Activated T-cell treated with anti-CD3 and anti-CD28 coated beads, Interleukin-2, amount 50 U/mL, for 48 hours (primary cell): ENCODE results near the gene CDK11A.
"Not testable (repeated sequence)": the region's sequence is repeated elsewhere in the genome, so short reads cannot be mapped to it uniquely, and the experiment has no call there.

Source experiments
- DNase-seq, 2 experiments: peaks; one replicate each; pipeline ENCODE4 v3.0.0-alpha.2; 2020

Gene CDK11A

DNA sequence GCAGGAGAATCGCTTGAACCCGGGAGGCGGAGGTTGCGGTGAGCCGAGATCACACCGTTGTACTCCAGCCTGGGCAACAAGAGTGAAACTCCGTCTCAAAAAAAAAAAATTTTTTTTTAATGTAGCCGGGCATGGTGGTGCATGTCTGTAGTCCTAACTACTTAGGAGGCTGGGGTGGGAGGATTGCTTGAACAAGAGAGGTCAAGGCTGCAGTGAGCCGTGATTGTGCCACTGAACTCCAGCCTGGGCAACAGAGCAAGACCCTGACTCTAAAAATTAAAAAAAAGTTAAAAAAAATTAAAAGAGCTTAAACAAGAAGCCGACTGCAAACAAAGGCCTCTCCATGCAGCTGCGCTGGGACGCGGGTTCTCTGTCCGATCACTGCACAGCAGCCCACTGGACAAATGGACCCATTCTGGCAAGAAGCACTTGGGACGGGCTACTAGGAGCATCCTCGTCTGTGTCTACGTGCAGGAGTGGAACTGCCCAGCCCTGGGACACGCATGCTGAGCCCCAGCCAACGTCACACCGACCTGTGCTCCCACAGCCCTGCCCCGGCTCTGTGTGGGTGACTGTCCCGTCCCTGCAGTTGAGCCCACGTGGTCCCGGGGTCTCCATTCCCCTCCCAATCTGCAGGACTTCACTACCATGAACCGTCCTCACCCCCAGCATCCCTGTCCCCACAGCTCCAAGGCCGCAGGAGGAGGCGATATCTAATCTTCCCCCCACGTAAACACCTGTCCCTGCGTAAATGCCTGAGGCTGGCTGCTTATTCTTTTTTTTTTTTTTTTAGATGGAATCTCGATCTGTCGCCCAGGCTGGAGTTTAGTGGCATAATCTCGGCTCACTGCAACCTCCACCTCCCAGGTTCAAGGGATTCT is 43.9 kb downstream of the CDK11A start:
- no peak for DNase-seq

DNA sequence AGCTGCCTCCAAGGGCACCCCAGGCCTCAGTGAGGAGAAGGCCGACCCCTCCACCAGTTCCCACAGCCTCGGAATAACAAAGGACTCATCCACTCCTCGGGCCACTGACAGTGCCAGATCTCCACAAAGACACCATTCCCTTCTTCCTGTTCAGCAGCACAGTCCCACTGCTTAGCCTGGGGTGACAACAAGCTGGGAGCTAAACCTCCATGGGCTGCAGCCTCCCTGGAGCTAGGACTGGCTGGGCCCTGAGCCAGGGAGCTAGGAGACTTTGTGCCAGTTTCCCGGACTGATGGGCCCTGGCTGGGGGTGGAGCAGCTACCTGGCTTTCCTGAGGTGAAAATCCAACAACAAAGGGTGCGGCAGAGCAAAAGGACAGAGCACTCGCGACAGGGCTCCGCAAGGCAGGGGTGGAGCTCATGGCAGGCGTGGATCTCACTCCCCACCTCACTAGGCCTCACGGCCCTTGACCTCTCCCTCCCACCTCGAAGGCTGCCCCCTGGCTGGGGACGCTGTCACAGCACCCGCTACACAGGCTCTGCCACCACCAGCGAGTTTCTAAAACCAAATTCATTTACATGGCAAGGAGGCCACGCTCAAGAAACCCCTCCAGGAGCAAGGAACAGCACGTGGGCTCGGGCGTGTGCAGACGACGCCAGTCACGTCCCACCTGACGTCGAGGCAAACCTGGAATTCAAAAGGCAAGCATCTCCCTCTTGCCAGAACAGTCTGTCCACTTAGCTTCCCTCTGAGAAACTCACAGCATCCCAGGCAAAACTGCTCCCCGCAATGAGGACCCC is 45.4 kb downstream of the CDK11A start:
- DNase-seq = peak in 1 of 2 experiments; percentile 37

DNA sequence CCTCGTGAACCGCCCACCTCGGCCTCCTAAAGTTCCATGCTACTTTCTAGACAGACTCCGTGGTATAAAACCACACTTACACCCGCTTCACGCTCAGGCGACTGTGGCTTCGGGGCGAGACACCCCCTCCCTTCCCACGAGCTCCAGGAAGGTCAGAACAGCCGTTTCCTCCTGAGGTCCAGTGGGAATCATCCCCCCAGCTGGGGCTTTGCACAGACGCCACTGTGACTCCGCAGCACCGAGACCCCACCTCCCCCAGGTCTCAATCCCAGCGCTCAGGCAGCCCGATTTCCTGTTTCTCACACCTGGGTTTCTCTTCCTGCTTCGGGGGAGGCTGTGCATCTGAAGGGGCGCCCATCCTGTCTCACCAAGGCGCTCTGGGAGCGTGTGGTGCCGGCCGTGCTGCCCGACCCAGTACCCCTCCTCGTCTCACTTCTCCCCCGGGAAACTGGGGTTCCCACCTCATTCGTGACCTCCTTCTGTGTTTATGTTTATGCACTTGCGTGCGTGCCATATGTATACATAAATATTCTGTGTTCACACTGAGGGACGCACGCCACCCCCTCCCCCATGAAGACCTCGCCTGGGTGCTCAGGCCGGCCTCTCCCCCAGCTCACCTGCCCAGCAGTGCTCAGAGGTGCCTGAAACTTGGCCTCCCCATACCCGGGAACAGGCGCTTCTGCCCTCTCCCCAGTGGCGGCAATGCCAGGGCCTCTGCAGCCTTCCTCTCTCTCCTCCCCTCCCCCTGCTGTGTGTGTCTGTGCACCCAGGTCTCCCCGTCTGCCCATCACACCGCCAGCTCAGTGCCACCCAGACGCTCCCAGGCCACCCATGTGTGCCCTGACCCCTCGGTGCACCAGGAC is 46.2 kb downstream of the CDK11A start:
- peak; percentile 65 for DNase-seq

DNA sequence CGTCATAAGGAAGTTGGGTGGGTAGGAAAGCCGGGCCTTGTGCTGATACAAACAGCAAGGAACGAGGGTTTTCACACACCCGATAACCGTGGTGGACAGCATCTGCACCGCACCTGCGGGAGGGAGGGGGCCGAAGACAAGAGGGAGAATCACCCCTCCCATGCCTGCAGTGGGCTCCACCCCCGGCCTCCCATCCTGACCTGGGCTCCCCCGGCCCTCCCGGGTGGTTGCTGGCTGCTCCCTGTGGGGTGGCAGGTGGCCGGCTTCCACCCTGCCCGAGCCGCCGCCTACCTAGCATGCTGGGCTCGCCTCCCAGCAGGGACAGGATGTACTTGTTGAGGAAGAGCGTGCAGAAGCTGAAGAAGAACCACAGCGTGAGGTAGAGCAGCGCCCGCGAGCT is 48.1 kb downstream of the CDK11A start:
- not testable (repeated sequence) for DNase-seq

DNA sequence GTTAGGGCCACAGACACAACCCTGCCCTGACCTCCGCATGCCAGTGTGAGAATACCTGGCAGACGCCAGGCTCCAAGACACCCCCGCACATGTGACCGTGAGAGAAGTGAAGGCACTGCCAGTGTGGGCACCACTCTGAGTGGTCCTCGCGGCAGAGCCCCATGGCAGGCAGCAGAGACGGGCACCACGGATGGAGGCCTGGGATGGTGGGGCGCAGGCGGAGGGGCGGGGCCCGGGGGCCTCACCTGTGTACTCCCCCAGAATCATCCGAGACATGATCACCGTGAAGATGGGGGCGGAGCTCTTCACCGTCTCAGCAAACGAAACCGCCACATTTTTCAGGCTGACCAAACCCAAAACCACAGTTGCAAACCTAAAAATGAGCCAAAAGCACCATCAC is 48.9 kb downstream of the CDK11A start:
- DNase-seq = not testable (repeated sequence)

DNA sequence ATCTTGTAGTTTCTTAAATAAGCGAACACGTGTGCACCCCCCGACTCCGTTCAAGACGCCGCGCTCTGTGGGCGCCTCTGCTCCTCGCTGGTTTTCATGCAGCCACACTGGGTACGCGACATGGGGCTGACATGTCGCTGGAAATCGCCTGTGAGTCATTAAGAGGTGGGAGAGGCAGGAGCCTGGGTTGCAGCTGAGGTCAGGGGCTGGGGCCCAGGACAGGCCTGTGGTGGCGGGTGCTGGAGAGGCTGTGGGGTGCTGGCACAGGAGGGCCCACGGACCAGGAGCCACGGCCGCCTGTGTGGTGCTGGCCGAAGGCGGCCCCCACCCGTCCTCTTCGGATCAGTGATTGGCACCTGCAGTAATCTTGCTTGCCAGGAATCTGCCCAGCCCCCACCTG is 49.4 kb downstream of the CDK11A start:
- peak in 1 of 2 experiments; percentile 27 for DNase-seq

DNA sequence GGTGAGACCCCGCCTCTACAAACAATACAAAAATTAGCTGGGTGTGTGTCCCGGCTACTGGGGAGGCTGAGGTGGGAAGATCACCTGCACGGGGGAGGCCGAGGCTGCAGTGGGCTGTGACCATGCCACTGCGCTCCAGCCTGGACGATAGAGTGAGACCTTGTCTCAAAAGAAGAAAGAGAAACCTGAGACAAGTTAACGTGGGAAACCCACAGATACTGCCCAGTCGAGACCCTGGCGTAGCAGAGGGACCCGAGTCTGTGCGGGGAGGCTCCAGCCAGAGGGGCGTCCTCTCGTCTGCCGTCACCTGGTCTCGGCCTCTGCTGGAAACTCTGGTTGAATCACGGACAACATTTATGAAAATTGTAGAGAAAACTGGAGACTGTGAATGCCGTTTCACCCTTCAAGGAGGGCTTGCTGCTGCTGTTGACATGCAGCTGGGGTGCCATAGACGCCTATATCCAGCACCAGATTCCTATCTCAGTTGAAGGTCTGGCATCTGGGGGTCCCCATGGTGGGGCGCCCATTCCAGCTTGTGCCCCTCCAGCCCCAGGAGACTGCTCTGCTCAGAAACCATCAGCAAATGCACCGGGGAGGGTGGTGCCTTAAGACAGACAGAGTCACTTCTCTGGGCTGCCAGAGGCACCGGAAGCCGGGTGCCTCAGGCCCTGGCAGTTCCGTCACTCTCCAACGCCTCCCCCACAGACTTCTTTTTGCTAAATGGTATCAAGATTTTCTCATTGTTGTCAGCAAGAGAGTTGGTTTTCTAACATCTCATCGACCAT is 51.8 kb downstream of the CDK11A start:
- no peak for DNase-seq

DNA sequence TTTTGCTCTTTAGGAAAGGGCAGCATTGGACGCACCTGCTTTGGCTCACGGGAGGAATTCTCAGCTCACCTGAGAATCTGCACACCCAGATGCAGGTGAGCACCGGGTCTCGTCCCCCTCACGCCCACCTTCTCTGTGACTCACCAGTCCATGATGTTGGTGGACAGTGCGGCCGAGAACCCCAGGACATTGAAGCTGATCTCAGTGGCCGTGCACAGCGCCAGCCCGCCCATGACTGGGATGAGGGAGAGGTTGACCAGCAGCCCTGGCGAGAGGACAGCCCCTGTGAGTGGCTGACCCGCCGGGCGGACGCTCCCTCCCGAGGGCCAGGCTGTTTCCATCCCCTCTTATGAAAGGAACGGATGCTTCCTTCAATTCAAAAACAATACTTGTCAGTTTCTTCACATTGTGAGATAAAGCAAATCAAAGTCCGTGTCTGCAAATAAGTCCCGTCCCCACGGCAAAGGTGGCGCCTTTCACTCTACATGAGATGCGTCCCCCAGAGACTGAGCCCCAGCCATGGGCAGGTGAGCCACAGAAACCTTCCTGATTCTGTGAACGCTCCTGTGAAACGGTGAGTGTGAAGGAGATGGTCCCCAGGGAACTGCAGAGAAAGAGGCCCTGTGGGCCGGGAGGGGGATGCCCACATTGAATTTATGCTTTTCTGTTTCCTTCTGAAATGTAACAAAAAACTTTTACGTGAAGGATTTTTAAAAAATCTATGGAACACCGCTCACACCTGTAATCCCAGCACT is 52.6 kb downstream of the CDK11A start:
- DNase-seq = no peak

DNA sequence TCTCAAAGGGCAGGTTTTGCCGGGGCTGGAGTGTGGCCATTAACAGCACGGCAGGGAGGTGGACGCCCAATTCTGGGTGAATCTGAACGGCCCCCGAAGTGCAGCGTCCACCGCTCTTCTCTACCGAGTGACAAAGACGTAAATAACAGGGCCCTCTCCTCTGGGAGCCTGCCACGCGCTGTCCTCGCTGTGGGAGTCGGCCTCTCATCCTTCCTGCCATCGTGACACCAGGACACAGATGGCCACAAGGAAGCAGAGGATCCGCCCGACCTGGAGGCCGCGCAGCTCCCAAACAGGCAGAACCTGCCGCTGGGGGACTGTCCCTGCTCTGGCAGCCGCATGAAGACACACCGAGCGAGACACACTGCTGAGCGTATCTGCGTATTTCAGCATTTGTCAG is 53.3 kb downstream of the CDK11A start:
- no peak for DNase-seq

DNA sequence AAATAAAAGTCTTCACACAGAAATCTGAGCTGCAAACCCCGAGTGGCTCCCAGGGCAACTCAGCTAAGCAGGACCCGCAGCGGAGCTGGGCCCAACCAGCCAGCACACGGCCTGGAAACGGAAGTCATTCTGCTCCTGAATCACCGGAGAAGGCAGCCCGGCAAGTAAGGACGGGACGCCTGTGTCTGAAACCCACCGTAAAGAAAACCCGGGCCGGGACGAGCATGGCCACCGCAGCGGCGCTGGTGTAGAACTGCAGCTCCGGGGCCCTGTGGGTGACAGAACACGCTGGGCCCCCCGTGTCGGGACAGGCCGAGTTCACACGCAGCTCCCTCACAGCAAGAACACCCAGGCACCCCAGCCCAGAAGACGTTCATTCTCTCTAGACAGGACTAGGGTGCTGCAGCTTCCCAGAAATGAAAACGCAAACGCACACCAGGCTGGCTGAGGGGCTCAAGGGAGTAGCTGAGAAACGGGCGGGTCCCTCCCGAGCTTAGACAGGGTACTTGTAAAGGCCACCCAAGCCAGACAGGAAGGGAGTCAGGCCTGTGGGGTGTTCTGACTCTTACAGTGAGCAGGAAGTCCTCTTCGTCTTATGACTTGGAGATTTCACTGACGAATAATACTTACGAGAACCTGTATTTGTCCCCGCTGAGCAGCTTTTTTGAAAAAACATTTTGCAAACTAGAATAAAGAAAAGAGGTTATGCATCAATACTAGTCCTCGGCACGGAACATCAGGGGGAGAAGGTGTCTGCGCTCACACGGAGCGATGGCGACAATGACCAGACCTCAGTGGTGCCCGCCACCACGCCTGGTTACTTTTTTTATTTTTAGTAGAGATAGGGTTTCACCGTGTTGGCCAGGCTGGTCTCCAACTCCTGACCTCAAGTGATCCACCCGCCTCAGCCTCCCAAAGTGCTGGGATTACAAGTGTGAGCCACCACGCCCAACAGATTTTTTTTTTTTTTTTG is 54.4 kb downstream of the CDK11A start:
- no peak for DNase-seq

DNA sequence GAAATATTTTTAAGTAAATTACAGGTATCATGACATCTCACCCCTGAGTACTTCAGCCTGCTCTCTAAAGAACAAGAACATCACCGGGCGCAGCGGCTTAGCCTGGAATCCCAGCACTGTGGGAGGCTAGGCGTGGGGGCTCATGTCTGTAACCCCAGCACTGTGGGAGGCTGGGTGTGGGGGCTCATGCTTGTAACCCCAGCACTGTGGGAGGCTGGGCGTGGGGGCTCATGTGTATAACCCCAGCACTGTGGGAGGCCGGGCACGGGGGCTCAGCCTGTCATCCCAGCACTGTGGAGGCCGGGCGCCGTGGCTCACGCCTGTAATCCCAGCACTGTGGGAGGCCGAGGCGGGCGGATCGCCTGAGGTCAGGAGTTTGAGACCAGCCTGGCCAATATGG is 57.6 kb downstream of the CDK11A start:
- DNase-seq = no peak

DNA sequence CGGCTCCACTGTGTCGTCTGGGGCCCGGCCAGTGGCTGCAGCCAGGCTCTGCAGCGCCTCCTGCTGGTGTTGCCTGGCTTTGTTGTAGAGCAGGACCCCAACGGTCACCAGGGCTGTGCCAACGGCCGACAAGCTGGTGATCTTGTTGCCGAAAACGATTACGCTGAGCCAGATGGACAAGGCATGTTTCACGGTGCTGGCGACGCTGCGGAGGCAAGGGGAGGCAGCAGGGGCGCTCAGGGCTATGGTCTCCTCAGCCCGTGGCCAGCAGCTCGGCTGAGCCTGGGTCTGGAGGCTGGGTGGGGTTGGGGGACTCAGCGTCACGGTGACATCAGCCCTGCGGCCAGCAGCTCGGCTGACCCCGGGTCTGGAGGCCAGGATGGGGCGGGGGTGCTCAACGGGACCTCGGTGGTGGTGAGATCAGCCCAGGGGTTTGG is 58.3 kb downstream of the CDK11A start:
- DNase-seq = peak; percentile 55 to 65

DNA sequence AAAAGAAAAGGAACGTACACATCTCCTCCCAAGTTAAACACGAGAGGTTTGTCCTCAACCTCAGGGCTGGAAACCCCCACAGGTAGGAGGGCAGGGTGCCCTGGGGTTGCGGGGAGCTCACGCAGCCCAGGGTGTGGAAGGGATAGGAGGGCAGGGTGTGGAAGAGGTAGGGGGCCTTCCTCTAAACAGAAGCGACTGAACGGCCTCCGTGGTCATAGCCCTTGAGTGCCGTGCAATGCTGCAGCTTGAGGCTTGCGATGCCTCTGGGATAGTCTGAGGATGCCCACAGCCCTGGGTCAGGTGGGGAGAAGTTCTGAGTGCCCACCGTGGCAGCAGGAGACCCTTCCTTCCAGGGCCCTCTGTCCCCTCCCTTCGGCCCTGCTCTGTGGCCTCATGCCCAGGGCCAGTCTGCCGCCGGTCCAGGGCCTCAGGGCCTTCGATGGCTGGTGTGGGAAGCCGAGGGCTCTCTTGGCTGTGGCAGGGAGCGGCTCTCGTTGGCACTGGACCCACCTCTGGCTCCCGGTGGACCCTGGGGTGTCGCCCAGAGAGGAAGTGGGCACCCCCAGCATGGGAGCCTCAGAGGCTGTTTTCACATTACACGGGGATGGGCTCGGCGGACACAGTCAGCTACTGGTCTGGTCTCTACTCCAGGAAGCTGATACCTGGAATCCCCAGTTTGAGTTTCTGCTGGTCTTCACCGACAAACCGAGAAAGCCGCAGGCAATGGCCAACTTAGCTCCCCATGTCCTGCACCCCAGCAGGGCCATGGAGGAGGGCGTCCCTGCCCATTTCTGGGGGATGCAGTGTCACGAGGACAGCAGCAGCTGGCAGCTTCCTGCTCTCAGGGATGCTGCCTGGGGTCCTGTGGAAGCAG is 59.0 kb downstream of the CDK11A start:
- no peak for DNase-seq

DNA sequence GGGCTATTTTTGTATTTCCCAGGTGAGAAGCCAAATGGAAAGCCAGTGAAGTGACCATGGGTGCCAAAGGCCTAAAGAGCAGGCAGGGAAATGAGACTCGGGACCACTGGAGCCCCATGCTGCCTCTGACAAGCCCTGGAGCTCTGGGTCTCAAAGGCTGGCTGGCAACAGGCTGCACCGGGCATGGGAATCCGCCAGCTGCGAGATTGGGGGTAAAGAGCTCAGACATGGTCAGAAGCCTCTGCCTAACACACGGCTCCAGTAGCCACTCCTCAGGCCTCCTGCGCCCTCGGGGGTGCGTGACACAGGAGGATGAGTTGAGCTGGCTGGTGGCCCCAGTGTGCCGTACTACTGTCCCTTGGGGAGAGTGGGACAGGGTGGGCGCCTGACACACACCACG is 59.8 kb downstream of the CDK11A start:
- not testable (repeated sequence) for DNase-seq

DNA sequence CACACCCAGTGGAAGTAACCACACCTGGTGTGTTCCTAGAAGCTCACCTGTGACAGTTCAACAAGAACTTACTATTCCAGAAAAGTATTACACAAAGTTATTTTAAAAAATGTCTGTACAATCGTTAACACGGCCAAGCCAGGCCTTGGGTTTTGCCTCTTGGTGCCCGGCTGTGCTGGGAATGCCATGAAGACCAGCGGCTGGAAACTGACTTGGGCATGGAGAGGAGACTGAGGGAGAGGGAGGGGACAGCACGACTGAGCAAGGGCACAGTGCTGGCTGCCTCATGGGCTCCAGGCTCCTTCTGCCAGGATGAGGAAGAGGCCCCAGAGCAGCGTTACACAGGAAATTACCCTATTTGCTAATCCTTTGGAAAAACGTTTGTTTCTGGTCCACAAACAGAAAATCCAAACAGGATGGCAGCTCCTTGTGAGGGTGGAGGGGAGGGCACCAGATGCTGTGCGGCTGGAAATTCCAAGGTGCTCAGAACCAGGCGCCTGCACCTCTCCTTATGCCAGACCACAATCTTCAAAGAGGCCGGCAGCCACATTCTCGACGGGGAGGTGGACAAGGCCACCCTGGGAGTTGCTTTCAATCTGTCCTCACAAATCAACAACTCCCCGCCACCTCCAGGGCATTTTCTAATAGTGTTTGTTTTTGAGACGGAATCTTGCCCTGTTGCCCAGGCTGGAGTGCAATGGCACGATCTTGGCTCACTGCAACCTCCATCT is 61.2 kb downstream of the CDK11A start:
- DNase-seq = not testable (repeated sequence)

DNA sequence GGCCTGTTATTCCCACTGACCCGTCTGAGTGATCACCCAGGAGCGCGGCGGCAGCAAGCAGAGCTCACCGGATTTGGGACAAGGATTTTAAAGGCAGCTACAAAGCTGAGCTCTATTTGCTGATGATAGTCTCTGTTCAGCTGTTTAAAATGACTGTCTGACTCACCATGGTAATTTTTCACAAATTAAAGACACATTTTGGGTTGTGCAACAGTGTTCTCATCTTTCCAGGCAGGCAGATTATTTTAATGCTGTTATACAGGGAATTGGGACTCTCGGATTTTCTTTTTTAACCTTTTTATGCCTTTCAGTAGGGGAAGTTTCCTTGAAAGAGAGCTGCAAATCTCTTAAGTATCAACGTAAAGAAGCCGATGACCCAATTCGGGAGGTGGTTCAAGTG is 61.8 kb downstream of the CDK11A start:
- not testable (repeated sequence) for DNase-seq

DNA sequence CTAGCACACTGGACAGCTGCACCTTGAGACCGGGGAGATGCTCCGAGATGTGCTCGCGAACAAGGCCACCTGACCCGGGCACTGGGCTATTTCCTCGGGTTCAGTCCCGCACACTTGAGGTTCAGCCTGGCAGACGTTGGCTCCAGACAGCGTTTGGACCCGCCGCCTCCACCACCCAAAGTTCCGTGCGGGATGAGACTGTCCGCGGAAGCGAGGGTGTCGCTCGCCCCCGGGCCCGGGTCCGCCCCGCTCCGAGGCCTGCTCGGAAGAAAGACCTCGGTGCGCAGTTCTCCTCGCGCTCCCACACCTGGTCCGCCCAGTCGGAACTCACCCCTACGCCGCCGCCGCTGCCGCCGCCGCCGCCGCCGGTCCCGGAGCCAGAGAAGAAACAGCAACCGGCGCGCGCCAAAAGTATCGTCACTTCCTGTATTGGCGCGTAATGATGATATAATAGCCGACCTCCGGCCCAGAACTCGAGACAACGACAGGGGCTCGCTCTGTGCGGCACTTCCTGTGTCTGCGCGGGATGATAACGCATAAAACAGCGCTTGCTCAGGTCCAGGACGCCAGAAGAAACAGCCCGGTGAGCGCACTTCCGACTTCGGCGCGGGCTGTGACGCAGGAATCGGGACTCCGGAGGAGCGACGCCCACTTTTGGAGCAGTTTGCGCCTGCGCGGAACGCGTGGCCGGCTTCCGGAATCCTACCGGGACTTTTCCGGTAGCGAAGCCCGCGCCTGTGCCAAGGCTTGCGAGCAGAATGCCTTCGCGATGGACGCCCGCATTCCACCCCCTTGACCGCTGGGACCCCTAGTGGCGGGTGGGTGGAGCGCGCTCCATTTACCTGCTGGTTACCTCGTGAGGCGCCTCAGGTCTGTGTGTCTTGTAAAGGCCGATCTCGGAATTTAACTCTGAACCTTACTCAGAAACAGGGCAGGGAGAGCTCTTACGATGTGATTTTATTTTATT is 65.3 kb downstream of the CDK11A start, which contains the start of gene CDK11B:
Gene CDK11B, minus strand, starts transcription at position 422 of the 967 bp plus-strand sequence. CDS start 1,519 bp downstream, outside the sequence.
- peak; percentile 96 for DNase-seq
